ENCODE results near the gene CHST9. TPM values are rescaled to one million over a fixed set of nuclear protein-coding genes. Genes with fewer than 3 reads are reported as not detected.
"Not testable (repeated sequence)": the region's sequence is repeated elsewhere in the genome, so short reads cannot be mapped to it uniquely, and the experiment has no call there.

Gene CHST9
- total RNA-seq, 4 donors from 2014 or later, result 0.21 to 0.98 (median 0.26) TPM

- Histone ChIP-seq H3K4me1 (no peaks in the 10 kb centered on the region), H3K27me3 (no peaks in the 10 kb centered on the region), H3K36me3 (no peaks in the 10 kb centered on the region), H3K27ac (no peak overlapping the region), H3K4me3 (no peak overlapping the region), H3K9me3 (no peaks in the 10 kb centered on the region)
- TF ChIP-seq EP300 (IDR thresholded peaks at IDR 0.05) (no peak), POLR2A (IDR thresholded peaks at IDR 0.05) (no peak), CTCF (IDR thresholded peaks at IDR 0.05) (no peak)
- WGBS, 2 donors, result 67 to 73% methylated on average over 2 of the region's 2 CpGs
- DNase-seq (ENCODE audit: low spot score in 2 of 2), result no peak
Observed at GRCh38 chr18:27175245-27175644, 9.9 kb downstream of the CHST9 start.

GRCh38 chr18:27171993-27172392 lies 13.1 kb downstream of the CHST9 start:
- WGBS, 2 donors, result 33 to 44% methylated on average over 1 of the region's 1 CpG
- DNase-seq (ENCODE audit: low spot score in 2 of 2), result no peak
- H3K27me3 ChIP-seq, result no peaks in the 10 kb centered on the region
- no peak overlapping the region for H3K27ac ChIP-seq
- no peaks in the 10 kb centered on the region for H3K36me3 ChIP-seq
- no peaks in the 10 kb centered on the region for H3K4me1 ChIP-seq
- H3K4me3 ChIP-seq, result no peak overlapping the region
- no peaks in the 10 kb centered on the region for H3K9me3 ChIP-seq
- TF ChIP-seq CTCF (IDR thresholded peaks at IDR 0.05) (no peak), POLR2A (IDR thresholded peaks at IDR 0.05) (no peak), EP300 (IDR thresholded peaks at IDR 0.05) (no peak)

- H3K4me1 ChIP-seq, result no peaks in the 10 kb centered on the region
- H3K4me3 ChIP-seq, result no peak overlapping the region
- WGBS, 2 donors, result 23 to 32% methylated on average over 1 of the region's 1 CpG
- no peaks in the 10 kb centered on the region for H3K36me3 ChIP-seq
- H3K27ac ChIP-seq, result no peak overlapping the region
- no peaks in the 10 kb centered on the region for H3K27me3 ChIP-seq
- no peak for TF ChIP-seq CTCF (IDR thresholded peaks at IDR 0.05)
- no peak for TF ChIP-seq EP300 (IDR thresholded peaks at IDR 0.05)
- TF ChIP-seq POLR2A (IDR thresholded peaks at IDR 0.05), result no peak
- DNase-seq (ENCODE audit: low spot score in 2 of 2), result no peak
- no peaks in the 10 kb centered on the region for H3K9me3 ChIP-seq
Observed at GRCh38 chr18:27165412-27165811, 19.7 kb downstream of the CHST9 start.

- H3K27me3 ChIP-seq, result no peaks in the 10 kb centered on the region
- no peaks in the 10 kb centered on the region for H3K9me3 ChIP-seq
- no peak for TF ChIP-seq POLR2A (IDR thresholded peaks at IDR 0.05)
- no peak overlapping the region for H3K4me3 ChIP-seq
- WGBS, 2 donors, result 75 to 79% methylated on average over 3 of the region's 3 CpGs
- no peak overlapping the region for H3K27ac ChIP-seq
- no peaks in the 10 kb centered on the region for H3K4me1 ChIP-seq
- no peaks in the 10 kb centered on the region for H3K36me3 ChIP-seq
- DNase-seq (ENCODE audit: low spot score in 2 of 2), result no peak
Observed at GRCh38 chr18:27164905-27165304, 20.2 kb downstream of the CHST9 start.

- H3K27ac ChIP-seq; H3K27me3 ChIP-seq; H3K4me1 ChIP-seq; H3K36me3 ChIP-seq; H3K9me3 ChIP-seq; DNase-seq (ENCODE audit: low spot score in 2 of 2); H3K4me3 ChIP-seq: not testable (repeated sequence)
- 95 to 99% methylated on average over 10 to 12 of the region's 12 CpGs for WGBS, 2 donors
Observed at GRCh38 chr18:27163197-27163716, 21.9 kb downstream of the CHST9 start.

- 63 to 83% methylated on average over 5 of the region's 5 CpGs for WGBS, 2 donors
- DNase-seq (ENCODE audit: low spot score in 2 of 2); H3K9me3 ChIP-seq; H3K4me3 ChIP-seq; H3K27me3 ChIP-seq; H3K27ac ChIP-seq; H3K4me1 ChIP-seq; H3K36me3 ChIP-seq: not testable (repeated sequence)
Observed at GRCh38 chr18:27149240-27149639, 35.9 kb downstream of the CHST9 start.

GRCh38 chr18:27144672-27145071 lies 40.4 kb downstream of the CHST9 start:
- H3K27ac ChIP-seq, result no peak overlapping the region
- H3K9me3 ChIP-seq, result peaks cover 0 to 4% (median 0%) of the 10 kb centered on the region in 4 donors
- no peaks in the 10 kb centered on the region for H3K4me1 ChIP-seq
- no peak overlapping the region for H3K4me3 ChIP-seq
- no peak for DNase-seq (ENCODE audit: low spot score in 2 of 2)
- 74 to 75% methylated on average over 3 of the region's 3 CpGs for WGBS, 2 donors
- TF ChIP-seq EP300 (IDR thresholded peaks at IDR 0.05) (no peak), CTCF (IDR thresholded peaks at IDR 0.05) (no peak), POLR2A (IDR thresholded peaks at IDR 0.05) (no peak)
- H3K27me3 ChIP-seq, result no peaks in the 10 kb centered on the region
- H3K36me3 ChIP-seq, result no peaks in the 10 kb centered on the region
